ENCODE data around the gene TAX1BP1. TPM values are rescaled to one million over a fixed set of nuclear protein-coding genes. Genes with fewer than 3 reads are reported as not detected.

The TAX1BP1 gene
- total RNA-seq, 1 experiment from 2014 or later = 95.9 TPM

DNA sequence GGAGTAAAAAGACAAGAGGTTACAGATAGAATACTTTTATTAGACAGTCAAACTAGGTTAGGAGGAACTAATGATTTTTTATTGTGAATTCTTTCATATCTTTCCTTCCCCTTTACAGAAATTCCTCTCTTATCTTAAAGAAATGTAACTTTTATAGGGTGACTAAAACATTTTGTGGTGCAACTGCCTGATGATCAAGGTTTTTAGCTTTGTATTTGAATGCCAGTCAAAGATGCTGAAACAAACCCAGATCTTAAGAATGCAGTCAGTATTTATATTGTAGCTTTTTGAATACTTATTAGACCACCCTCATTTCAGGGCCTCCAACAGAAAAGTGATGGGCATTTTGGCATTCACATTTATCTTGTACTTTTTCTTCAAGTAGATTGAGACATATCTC lies 27.4 kb downstream of the TAX1BP1 start:
- Mint-ChIP-seq H3K4me3 (ENCODE audit: unreplicated experiment) (no peak overlapping the region), H3K27ac (ENCODE audit: low read depth, unreplicated experiment) (no peak overlapping the region)

DNA sequence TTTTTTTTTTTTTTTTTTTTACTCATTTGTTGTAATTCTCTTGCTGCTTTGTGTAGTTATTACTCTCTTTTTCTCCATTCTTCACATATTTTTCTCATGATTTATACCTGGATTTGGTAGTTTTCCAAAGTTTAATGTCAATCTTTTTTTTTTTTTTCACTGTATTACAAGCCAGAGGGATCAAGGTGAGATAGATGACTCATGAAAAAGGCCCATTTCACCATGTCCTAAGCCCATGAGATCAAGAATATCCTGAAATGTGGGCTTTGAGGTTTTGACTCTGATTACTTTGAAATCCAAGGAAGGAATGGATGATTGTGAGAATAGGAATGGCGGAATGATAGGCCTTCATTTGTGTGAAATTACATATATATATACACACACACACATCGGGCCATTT lies 31.1 kb downstream of the TAX1BP1 start:
- Mint-ChIP-seq H3K27ac (ENCODE audit: low read depth, unreplicated experiment) (no peak overlapping the region), H3K4me1 (ENCODE audit: insufficient read depth, unreplicated experiment) (peaks cover 10% of the 10 kb centered on the region), H3K4me3 (ENCODE audit: unreplicated experiment) (no peak overlapping the region), H3K9me3 (ENCODE audit: unreplicated experiment) (no peaks in the 10 kb centered on the region), H3K36me3 (ENCODE audit: insufficient read depth, unreplicated experiment) (peaks cover 16% of the 10 kb centered on the region), H3K27me3 (ENCODE audit: insufficient read depth, unreplicated experiment) (no peaks in the 10 kb centered on the region)
- intact Hi-C loops (cut with micrococcal nuclease) = loop anchor here (5.0 to 10.0 kb wide), 2 partner anchors 129 to 196 kb away; no protein-coding TSS in a partner anchor
- TSS peak; percentile 3 for BruUV-seq (replicated peaks)
- POLR2A ChIA-PET = interaction anchor here (0.9 to 1.0 kb wide), 2 partner anchors 8 to 30 kb away, joined by 3 to 4 read pairs; no protein-coding TSS in a partner anchor
- TF ChIP-seq, protein P1, sequence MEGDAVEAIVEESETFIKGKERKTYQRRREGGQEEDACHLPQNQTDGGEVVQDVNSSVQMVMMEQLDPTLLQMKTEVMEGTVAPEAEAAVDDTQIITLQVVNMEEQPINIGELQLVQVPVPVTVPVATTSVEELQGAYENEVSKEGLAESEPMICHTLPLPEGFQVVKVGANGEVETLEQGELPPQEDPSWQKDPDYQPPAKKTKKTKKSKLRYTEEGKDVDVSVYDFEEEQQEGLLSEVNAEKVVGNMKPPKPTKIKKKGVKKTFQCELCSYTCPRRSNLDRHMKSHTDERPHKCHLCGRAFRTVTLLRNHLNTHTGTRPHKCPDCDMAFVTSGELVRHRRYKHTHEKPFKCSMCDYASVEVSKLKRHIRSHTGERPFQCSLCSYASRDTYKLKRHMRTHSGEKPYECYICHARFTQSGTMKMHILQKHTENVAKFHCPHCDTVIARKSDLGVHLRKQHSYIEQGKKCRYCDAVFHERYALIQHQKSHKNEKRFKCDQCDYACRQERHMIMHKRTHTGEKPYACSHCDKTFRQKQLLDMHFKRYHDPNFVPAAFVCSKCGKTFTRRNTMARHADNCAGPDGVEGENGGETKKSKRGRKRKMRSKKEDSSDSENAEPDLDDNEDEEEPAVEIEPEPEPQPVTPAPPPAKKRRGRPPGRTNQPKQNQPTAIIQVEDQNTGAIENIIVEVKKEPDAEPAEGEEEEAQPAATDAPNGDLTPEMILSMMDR (IDR thresholded peaks at IDR 0.05; ENCODE audit: unreplicated experiment) = no peak
- CTCF ChIA-PET = interaction anchor here (0.6 kb wide), 1 partner anchor 322 kb away, joined by 4 read pairs; no protein-coding TSS in a partner anchor
- peak; percentile 59 for DNase-seq (ENCODE audit: unreplicated experiment)

More for the DNA sequence above, 27.4 kb downstream of the TAX1BP1 start:
- no peaks in the 10 kb centered on the region for H3K27me3 Mint-ChIP-seq (ENCODE audit: insufficient read depth, unreplicated experiment)
- POLR2A ChIA-PET = interaction anchor here (2.3 kb wide), 1 partner anchor 27 kb away, joined by 11 read pairs; no protein-coding TSS in a partner anchor
- peaks cover 38% of the 10 kb centered on the region for H3K36me3 Mint-ChIP-seq (ENCODE audit: insufficient read depth, unreplicated experiment)
- H3K4me1 Mint-ChIP-seq (ENCODE audit: insufficient read depth, unreplicated experiment) = peaks cover 10% of the 10 kb centered on the region
- intact Hi-C loops (cut with micrococcal nuclease) = no loop called here
- no TSS peak for BruUV-seq (replicated peaks)
- CTCF ChIA-PET = interaction anchor here (0.7 to 6.3 kb wide), 5 partner anchors 7 to 587 kb away, joined by 3 to 51 read pairs (median 5); no protein-coding TSS in a partner anchor
- no peaks in the 10 kb centered on the region for H3K9me3 Mint-ChIP-seq (ENCODE audit: unreplicated experiment)
- DNase-seq (ENCODE audit: unreplicated experiment) = no peak
- TF ChIP-seq, protein P1 (IDR thresholded peaks at IDR 0.05; ENCODE audit: unreplicated experiment) = no peak

DNA sequence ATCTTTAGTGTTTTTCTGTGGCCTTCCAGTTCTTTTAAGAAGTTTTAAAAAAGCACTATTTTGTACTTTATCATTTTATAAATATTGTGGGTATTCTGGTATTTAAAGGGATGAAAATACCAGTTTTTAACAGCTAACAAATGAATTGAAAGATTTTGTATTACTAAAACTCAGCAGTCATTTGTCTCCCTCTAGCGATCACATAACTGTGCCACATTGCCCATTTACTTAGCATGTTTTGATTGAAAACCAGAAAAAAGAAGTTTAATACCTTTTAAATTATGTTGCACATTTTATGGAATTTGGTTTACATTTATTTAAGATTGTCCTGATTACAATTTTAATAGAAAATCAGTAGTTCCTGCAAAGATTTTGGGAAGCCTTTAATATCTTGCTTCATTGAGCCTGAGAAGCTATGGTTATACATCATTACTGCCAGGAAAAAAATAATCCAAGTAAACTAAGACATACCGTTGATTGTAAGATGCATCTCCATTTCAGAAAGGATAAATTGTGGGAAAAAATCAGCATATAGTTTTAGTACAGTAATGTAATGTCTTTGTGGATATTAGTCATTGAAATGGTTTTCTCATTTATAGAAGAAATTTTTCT lies 34.9 kb downstream of the TAX1BP1 start:
- H3K27ac Mint-ChIP-seq (ENCODE audit: low read depth, unreplicated experiment) = no peak overlapping the region
- POLR2A ChIA-PET = interaction anchor here (0.7 to 4.0 kb wide), 9 partner anchors 30 to 1576 kb away, joined by 3 to 41 read pairs (median 4); partner anchors contain the start of genes HIBADH and TAX1BP1
- H3K4me1 Mint-ChIP-seq (ENCODE audit: insufficient read depth, unreplicated experiment) = peaks cover 10% of the 10 kb centered on the region
- intact Hi-C loops (cut with micrococcal nuclease) = loop anchor here (1.0 to 10.0 kb wide), 4 partner anchors 85 to 579 kb away; no protein-coding TSS in a partner anchor
- peak; percentile 48 for DNase-seq (ENCODE audit: unreplicated experiment)
- H3K36me3 Mint-ChIP-seq (ENCODE audit: insufficient read depth, unreplicated experiment) = peaks cover 9% of the 10 kb centered on the region
- no peaks in the 10 kb centered on the region for H3K27me3 Mint-ChIP-seq (ENCODE audit: insufficient read depth, unreplicated experiment)
- TF ChIP-seq, protein P1 (IDR thresholded peaks at IDR 0.05; ENCODE audit: unreplicated experiment) = peak; percentile 71
- no peak overlapping the region for H3K4me3 Mint-ChIP-seq (ENCODE audit: unreplicated experiment)
- BruUV-seq (replicated peaks) = no TSS peak
- CTCF ChIA-PET = interaction anchor here (0.6 to 5.4 kb wide), 31 partner anchors 8 to 579 kb away, joined by 3 to 51 read pairs (median 4); no protein-coding TSS in a partner anchor
- H3K9me3 Mint-ChIP-seq (ENCODE audit: unreplicated experiment) = no peaks in the 10 kb centered on the region

DNA sequence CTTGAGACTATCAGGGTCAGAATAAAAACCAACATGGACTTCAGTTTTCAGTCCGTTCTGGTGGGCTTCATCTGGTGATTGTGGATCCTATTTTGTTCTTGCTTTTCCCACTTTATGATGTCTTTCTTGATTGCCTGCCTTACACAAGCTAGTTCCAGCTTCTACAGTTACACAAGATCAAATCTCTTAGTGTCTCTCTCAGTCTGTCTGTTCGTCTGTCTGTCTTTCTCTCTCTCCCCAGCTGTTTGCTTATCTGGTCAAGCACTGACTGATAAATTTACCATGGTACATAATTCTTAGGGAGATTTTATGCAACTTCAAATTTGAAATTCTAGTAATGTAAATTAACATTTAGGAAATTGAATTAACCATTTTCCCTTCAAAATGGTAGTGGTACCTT lies 35.8 kb downstream of the TAX1BP1 start:
- H3K36me3 Mint-ChIP-seq (ENCODE audit: insufficient read depth, unreplicated experiment) = peaks cover 6% of the 10 kb centered on the region
- no TSS peak for BruUV-seq (replicated peaks)
- CTCF ChIA-PET = interaction anchor here (0.6 to 5.4 kb wide), 13 partner anchors 11 to 580 kb away, joined by 3 to 51 read pairs (median 4); no protein-coding TSS in a partner anchor
- intact Hi-C loops (cut with micrococcal nuclease) = loop anchor here (10.0 kb wide), 1 partner anchor 201 kb away; no protein-coding TSS in a partner anchor
- no peak for DNase-seq (ENCODE audit: unreplicated experiment)
- H3K27me3 Mint-ChIP-seq (ENCODE audit: insufficient read depth, unreplicated experiment) = no peaks in the 10 kb centered on the region
- H3K27ac Mint-ChIP-seq (ENCODE audit: low read depth, unreplicated experiment) = no peak overlapping the region
- H3K4me3 Mint-ChIP-seq (ENCODE audit: unreplicated experiment) = no peak overlapping the region
- TF ChIP-seq, protein P1 (IDR thresholded peaks at IDR 0.05; ENCODE audit: unreplicated experiment) = no peak
- H3K4me1 Mint-ChIP-seq (ENCODE audit: insufficient read depth, unreplicated experiment) = peaks cover 6% of the 10 kb centered on the region
- H3K9me3 Mint-ChIP-seq (ENCODE audit: unreplicated experiment) = no peaks in the 10 kb centered on the region
- POLR2A ChIA-PET = interaction anchor here (0.6 to 4.0 kb wide), 6 partner anchors 31 to 341 kb away, joined by 3 to 41 read pairs (median 10); partner anchors contain the start of genes HIBADH and TAX1BP1

Measured in MCF 10A (cell line).